ENCODE results near the gene UBE2L3. TPM values are rescaled to one million over a fixed set of nuclear protein-coding genes. Genes with fewer than 3 reads are reported as not detected.
A peak's percentile ranks its signal among the peaks of the same experiment; 100 is the strongest.

The UBE2L3 gene
- total and polyA plus RNA-seq, 2 of the 13 experiments (the other 11 are each of a cell fraction or from before 2014, with no cell fraction given): 30.2 to 58.1 TPM

DNA sequence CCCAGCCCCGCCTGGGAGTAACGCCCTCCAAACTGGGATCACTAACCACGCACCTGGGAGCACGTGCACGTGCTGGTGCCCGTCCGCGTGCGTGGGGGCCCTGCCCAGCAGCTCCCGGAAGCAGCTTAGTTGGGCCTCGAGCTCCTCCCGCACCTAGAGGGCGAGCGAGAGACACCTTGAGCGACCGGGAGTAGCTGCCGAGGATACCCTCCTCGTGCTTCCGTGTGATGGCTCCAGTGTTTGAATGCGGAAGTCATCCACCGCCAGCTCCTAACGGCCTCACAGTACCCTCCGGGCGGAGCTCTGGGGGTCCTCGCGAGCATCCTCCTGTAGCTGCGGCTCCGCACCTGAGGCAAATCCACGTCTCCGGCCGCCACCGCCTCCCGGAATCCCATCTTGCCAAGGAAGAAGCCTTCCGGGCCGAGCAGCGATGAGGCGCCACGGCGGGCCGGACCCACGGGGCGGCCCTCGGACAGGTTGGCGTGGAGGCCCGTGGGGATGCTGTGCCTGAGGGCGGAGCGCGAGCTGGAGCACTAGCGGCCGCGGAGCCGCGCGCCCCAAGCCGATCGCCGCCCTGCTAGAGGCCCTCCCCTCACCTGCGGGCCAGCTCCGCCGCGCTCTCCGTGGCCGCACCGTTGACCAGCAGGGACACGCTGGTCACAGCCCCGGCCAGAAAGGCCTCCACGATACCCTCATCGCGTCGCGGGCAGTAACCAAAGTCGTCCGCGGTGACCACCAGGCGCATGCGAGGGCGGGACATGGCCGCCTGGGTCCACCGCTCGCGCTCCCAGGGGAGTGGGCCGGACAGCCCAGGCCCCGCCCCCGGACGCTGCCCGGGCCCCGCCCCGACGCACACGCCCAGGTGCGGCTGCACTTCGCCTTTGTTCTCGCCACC lies 62.0 kb downstream of the UBE2L3 start, which contains the start of gene YDJC (continued):
- TF ChIP-seq, protein P1, sequence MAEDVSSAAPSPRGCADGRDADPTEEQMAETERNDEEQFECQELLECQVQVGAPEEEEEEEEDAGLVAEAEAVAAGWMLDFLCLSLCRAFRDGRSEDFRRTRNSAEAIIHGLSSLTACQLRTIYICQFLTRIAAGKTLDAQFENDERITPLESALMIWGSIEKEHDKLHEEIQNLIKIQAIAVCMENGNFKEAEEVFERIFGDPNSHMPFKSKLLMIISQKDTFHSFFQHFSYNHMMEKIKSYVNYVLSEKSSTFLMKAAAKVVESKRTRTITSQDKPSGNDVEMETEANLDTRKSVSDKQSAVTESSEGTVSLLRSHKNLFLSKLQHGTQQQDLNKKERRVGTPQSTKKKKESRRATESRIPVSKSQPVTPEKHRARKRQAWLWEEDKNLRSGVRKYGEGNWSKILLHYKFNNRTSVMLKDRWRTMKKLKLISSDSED (CRISPR knock-in tag; IDR thresholded peaks at IDR 0.05): no peak; the same call in 1 of the 2 replicates
- TF ChIP-seq ZC3H13 (CRISPR knock-in tag; IDR thresholded peaks at IDR 0.05) (peak; percentile 92), PHF5A (CRISPR knock-in tag; IDR thresholded peaks at IDR 0.05; ENCODE audit: low read depth, unreplicated experiment) (peak; percentile 36), RFX5 (IDR thresholded peaks at IDR 0.05; ENCODE audit: low read depth, low read length) (no peak), ZSCAN30 (CRISPR knock-in tag; IDR thresholded peaks at IDR 0.05) (peak; percentile 89; the same call in 1 of the 2 replicates), ZNF24 (IDR thresholded peaks at IDR 0.05) (no peak), ZNF570 (CRISPR knock-in tag; IDR thresholded peaks at IDR 0.05; ENCODE audit: borderline replicate concordance) (peak; percentile 86; the same call in 1 of the 2 replicates), NFATC3 (CRISPR knock-in tag; IDR thresholded peaks at IDR 0.05) (peak; percentile 97; the same call in 1 of the 2 replicates), IRX3 (CRISPR knock-in tag; IDR thresholded peaks at IDR 0.05; ENCODE audit: borderline replicate concordance, low read depth) (peak; percentile 26; the same call in 1 of the 2 replicates), CHD2 (IDR thresholded peaks at IDR 0.05; ENCODE audit: low read depth, low read length) (no peak), TGIF2 (CRISPR knock-in tag; IDR thresholded peaks at IDR 0.05) (peak; percentile 96), NFIB (CRISPR knock-in tag; IDR thresholded peaks at IDR 0.05; ENCODE audit: borderline replicate concordance) (peak; percentile 34; the same call in 1 of the 2 replicates)
- TF ChIP-seq, protein P2, sequence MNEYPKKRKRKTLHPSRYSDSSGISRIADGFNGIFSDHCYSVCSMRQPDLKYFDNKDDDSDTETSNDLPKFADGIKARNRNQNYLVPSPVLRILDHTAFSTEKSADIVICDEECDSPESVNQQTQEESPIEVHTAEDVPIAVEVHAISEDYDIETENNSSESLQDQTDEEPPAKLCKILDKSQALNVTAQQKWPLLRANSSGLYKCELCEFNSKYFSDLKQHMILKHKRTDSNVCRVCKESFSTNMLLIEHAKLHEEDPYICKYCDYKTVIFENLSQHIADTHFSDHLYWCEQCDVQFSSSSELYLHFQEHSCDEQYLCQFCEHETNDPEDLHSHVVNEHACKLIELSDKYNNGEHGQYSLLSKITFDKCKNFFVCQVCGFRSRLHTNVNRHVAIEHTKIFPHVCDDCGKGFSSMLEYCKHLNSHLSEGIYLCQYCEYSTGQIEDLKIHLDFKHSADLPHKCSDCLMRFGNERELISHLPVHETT (CRISPR knock-in tag; conservative IDR thresholded peaks at IDR 0.05): peak; percentile 67
- TF ChIP-seq, protein P3, sequence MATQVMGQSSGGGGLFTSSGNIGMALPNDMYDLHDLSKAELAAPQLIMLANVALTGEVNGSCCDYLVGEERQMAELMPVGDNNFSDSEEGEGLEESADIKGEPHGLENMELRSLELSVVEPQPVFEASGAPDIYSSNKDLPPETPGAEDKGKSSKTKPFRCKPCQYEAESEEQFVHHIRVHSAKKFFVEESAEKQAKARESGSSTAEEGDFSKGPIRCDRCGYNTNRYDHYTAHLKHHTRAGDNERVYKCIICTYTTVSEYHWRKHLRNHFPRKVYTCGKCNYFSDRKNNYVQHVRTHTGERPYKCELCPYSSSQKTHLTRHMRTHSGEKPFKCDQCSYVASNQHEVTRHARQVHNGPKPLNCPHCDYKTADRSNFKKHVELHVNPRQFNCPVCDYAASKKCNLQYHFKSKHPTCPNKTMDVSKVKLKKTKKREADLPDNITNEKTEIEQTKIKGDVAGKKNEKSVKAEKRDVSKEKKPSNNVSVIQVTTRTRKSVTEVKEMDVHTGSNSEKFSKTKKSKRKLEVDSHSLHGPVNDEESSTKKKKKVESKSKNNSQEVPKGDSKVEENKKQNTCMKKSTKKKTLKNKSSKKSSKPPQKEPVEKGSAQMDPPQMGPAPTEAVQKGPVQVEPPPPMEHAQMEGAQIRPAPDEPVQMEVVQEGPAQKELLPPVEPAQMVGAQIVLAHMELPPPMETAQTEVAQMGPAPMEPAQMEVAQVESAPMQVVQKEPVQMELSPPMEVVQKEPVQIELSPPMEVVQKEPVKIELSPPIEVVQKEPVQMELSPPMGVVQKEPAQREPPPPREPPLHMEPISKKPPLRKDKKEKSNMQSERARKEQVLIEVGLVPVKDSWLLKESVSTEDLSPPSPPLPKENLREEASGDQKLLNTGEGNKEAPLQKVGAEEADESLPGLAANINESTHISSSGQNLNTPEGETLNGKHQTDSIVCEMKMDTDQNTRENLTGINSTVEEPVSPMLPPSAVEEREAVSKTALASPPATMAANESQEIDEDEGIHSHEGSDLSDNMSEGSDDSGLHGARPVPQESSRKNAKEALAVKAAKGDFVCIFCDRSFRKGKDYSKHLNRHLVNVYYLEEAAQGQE (IDR thresholded peaks at IDR 0.05; ENCODE audit: borderline replicate concordance in 1 of 2, low read depth in 1 of 2, low read length in 2 of 2): 0 out of 4 replicates have a peak, but pooled peaks of 1 of the 2 experiments have one; percentile 10
- TF ChIP-seq, protein P4, sequence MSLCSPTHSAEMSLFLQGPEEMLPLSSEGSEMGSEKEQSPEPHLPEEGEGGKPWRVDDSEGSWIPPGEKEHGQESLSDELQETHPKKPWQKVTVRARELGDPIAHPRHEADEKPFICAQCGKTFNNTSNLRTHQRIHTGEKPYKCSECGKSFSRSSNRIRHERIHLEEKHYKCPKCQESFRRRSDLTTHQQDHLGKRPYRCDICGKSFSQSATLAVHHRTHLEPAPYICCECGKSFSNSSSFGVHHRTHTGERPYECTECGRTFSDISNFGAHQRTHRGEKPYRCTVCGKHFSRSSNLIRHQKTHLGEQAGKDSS (CRISPR knock-in tag; IDR thresholded peaks at IDR 0.05; ENCODE audit: borderline replicate concordance, low read depth): peak; percentile 98
- TF ChIP-seq, protein P5, sequence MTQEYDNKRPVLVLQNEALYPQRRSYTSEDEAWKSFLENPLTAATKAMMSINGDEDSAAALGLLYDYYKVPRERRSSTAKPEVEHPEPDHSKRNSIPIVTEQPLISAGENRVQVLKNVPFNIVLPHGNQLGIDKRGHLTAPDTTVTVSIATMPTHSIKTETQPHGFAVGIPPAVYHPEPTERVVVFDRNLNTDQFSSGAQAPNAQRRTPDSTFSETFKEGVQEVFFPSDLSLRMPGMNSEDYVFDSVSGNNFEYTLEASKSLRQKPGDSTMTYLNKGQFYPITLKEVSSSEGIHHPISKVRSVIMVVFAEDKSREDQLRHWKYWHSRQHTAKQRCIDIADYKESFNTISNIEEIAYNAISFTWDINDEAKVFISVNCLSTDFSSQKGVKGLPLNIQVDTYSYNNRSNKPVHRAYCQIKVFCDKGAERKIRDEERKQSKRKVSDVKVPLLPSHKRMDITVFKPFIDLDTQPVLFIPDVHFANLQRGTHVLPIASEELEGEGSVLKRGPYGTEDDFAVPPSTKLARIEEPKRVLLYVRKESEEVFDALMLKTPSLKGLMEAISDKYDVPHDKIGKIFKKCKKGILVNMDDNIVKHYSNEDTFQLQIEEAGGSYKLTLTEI (CRISPR knock-in tag; conservative IDR thresholded peaks at IDR 0.05): no peak
- TF ChIP-seq, protein P6, sequence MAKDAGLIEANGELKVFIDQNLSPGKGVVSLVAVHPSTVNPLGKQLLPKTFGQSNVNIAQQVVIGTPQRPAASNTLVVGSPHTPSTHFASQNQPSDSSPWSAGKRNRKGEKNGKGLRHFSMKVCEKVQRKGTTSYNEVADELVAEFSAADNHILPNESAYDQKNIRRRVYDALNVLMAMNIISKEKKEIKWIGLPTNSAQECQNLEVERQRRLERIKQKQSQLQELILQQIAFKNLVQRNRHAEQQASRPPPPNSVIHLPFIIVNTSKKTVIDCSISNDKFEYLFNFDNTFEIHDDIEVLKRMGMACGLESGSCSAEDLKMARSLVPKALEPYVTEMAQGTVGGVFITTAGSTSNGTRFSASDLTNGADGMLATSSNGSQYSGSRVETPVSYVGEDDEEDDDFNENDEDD (CRISPR knock-in tag; IDR thresholded peaks at IDR 0.05; ENCODE audit: borderline replicate concordance): peak; percentile 97
